ENCODE data around the gene CDH12. TPM values are rescaled to one million over a fixed set of nuclear protein-coding genes. Genes with fewer than 3 reads are reported as not detected.

Gene CDH12
- total RNA-seq, 1 donor from 2014 or later = not detected

GRCh38 chr5:22514231-22514630 is 338.9 kb downstream of the CDH12 start:
- ATAC-seq = no peak
- DNase-seq (ENCODE audit: low spot score) = no peak
- intact Hi-C loops (cut with DNase I) = no loop called here

GRCh38 chr5:22505891-22506290 is 347.3 kb downstream of the CDH12 start:
- ATAC-seq = no peak
- DNase-seq (ENCODE audit: low spot score) = no peak
- intact Hi-C loops (cut with DNase I) = no loop called here

- intact Hi-C loops (cut with DNase I) = no loop called here
- DNase-seq (ENCODE audit: low spot score) (no peak), ATAC-seq (no peak)
These were observed 348.7 kb downstream of the CDH12 start for GRCh38 chr5:22504411-22504810.

GRCh38 chr5:22500556-22500955 is 352.6 kb downstream of the CDH12 start:
- intact Hi-C loops (cut with DNase I) = no loop called here
- ATAC-seq = no peak
- no peak for DNase-seq (ENCODE audit: low spot score)

- ATAC-seq (no peak), DNase-seq (ENCODE audit: low spot score) (no peak)
- intact Hi-C loops (cut with DNase I) = no loop called here
These were observed 356.5 kb downstream of the CDH12 start for GRCh38 chr5:22496666-22497065.

- no peak for DNase-seq (ENCODE audit: low spot score)
- intact Hi-C loops (cut with DNase I) = no loop called here
- no peak for ATAC-seq
These were observed 358.0 kb downstream of the CDH12 start for GRCh38 chr5:22495016-22495720.

- DNase-seq (ENCODE audit: low spot score) (no peak), ATAC-seq (no peak)
- intact Hi-C loops (cut with DNase I) = no loop called here
These were observed 364.7 kb downstream of the CDH12 start for GRCh38 chr5:22488427-22488826.

- no peak for ATAC-seq
- no peak for DNase-seq (ENCODE audit: low spot score)
- intact Hi-C loops (cut with DNase I) = no loop called here
These were observed 372.8 kb downstream of the CDH12 start for GRCh38 chr5:22480305-22480704.

- intact Hi-C loops (cut with DNase I) = no loop called here
- ATAC-seq (no peak), DNase-seq (ENCODE audit: low spot score) (no peak)
These were observed 379.3 kb downstream of the CDH12 start for GRCh38 chr5:22473886-22474285.

- no peak for DNase-seq (ENCODE audit: low spot score)
- intact Hi-C loops (cut with DNase I) = no loop called here
- no peak for ATAC-seq
These were observed 382.0 kb downstream of the CDH12 start for GRCh38 chr5:22471154-22471553.

- DNase-seq (ENCODE audit: low spot score) = no peak
- intact Hi-C loops (cut with DNase I) = no loop called here
- no peak for ATAC-seq
These were observed 382.7 kb downstream of the CDH12 start for GRCh38 chr5:22470408-22470807.

GRCh38 chr5:22465616-22466015 is 387.5 kb downstream of the CDH12 start:
- ATAC-seq (no peak), DNase-seq (ENCODE audit: low spot score) (no peak)
- intact Hi-C loops (cut with DNase I) = no loop called here

GRCh38 chr5:22465177-22465576 is 388.0 kb downstream of the CDH12 start:
- DNase-seq (ENCODE audit: low spot score) (no peak), ATAC-seq (no peak)

GRCh38 chr5:22460189-22460588 is 393.0 kb downstream of the CDH12 start:
- ATAC-seq (no peak), DNase-seq (ENCODE audit: low spot score) (no peak)
- intact Hi-C loops (cut with DNase I) = no loop called here

More at GRCh38 chr5:22465177-22465576, 388.0 kb downstream of the CDH12 start:
- intact Hi-C loops (cut with DNase I) = no loop called here

GRCh38 chr5:22432905-22433304 is 420.2 kb downstream of the CDH12 start:
- DNase-seq (ENCODE audit: low spot score) (no peak), ATAC-seq (no peak)
- intact Hi-C loops (cut with DNase I) = no loop called here

- intact Hi-C loops (cut with DNase I) = no loop called here
- ATAC-seq (no peak), DNase-seq (ENCODE audit: low spot score) (no peak)
These were observed 421.3 kb downstream of the CDH12 start for GRCh38 chr5:22431840-22432239.

- no peak for ATAC-seq
- no peak for DNase-seq (ENCODE audit: low spot score)
- intact Hi-C loops (cut with DNase I) = no loop called here
These were observed 421.7 kb downstream of the CDH12 start for GRCh38 chr5:22431406-22431805.

GRCh38 chr5:22411554-22412349 is 441.4 kb downstream of the CDH12 start:
- DNase-seq (ENCODE audit: low spot score) = no peak
- ATAC-seq = no peak
- intact Hi-C loops (cut with DNase I) = no loop called here

GRCh38 chr5:22391956-22392355 is 461.2 kb downstream of the CDH12 start:
- ATAC-seq = no peak
- intact Hi-C loops (cut with DNase I) = no loop called here
- no peak for DNase-seq (ENCODE audit: low spot score)

- ATAC-seq = no peak
- intact Hi-C loops (cut with DNase I) = no loop called here
- no peak for DNase-seq (ENCODE audit: low spot score)
These were observed 462.3 kb downstream of the CDH12 start for GRCh38 chr5:22390888-22391287.
